GM12872 (cell line): Measurements from ENCODE around the gene VOPP1.

Experiments
- TF ChIP-seq, protein P1 (sequence below): IDR thresholded peaks from 3 replicates; pipeline ENCODE4 v1.5.1; 2011; ENCODE audit warnings: low read depth, mild to moderate bottlenecking, low read length, moderate library complexity; ENCODE audit not compliant: insufficient read depth

Gene VOPP1

GRCh38 chr7:55546814-55547213, 25.5 kb downstream of the VOPP1 start:
- TF ChIP-seq, protein P1, sequence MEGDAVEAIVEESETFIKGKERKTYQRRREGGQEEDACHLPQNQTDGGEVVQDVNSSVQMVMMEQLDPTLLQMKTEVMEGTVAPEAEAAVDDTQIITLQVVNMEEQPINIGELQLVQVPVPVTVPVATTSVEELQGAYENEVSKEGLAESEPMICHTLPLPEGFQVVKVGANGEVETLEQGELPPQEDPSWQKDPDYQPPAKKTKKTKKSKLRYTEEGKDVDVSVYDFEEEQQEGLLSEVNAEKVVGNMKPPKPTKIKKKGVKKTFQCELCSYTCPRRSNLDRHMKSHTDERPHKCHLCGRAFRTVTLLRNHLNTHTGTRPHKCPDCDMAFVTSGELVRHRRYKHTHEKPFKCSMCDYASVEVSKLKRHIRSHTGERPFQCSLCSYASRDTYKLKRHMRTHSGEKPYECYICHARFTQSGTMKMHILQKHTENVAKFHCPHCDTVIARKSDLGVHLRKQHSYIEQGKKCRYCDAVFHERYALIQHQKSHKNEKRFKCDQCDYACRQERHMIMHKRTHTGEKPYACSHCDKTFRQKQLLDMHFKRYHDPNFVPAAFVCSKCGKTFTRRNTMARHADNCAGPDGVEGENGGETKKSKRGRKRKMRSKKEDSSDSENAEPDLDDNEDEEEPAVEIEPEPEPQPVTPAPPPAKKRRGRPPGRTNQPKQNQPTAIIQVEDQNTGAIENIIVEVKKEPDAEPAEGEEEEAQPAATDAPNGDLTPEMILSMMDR, result no peak

GRCh38 chr7:55545496-55545895, 26.8 kb downstream of the VOPP1 start:
- TF ChIP-seq, protein P1, result no peak

DNA sequence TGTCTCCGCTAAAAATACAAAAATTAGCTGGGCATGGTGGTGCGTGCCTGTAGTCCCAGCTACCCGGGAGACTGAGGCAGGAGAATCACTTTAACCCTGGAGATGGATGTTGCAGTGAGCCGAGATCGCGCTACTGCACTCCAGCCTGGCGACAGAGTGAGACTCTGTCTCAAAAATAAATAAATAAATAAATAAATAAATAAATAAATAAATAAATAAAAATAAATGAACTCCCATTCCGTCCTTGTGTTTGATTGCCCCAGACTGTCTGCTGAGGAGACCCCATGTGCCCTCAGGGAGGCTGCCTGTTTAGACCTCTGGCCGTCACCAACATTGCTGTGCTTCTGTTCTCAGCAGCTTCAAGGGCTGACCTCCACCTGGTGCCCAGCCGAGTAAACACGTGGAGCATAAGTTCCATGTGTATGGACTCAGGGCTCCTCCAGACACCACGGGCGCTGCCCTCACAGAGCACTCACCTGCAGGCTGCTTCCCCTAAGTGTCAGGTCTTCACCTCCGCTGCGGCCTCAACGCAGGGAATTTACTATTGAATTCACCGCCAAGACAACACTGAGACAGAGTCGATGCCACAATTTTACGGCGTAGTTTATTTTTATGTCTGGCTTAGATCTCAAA, 32.0 kb downstream of the VOPP1 start:
- TF ChIP-seq, protein P1, result no peak

- TF ChIP-seq, protein P1, result no peak
Observed at GRCh38 chr7:55539380-55539779, 32.9 kb downstream of the VOPP1 start.

- TF ChIP-seq, protein P1, result no peak
Observed at GRCh38 chr7:55538538-55538937, 33.8 kb downstream of the VOPP1 start.

DNA sequence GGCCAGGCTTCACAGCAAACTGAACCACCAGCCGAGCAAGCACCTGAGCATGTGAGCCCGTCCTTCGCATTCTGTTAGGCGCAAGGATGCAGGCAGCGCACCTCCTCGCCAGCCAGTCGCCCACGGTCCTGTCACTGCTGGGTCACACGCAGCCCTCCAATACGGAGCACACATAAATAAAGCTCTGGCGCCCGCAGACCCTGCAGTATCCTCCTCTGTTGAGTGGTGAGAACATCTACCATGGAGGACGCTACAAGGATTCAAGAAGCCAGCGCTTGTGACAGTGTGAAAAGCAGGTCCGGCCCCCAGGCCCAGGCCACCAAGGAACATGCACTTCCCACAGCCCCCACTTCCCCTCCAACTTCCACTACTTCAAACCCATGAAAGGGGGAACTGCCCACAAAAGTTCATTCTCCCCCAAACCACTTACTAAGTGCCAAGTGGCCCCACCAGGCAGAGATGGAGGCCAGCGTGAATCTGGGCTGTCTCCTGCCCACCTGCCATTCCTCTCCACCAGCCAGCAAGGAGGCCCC, 34.8 kb downstream of the VOPP1 start:
- TF ChIP-seq, protein P1, result no peak

- TF ChIP-seq, protein P1, result peak; percentile 40; the same call in 1 of the 3 replicates
Observed at GRCh38 chr7:55536619-55537457, 35.5 kb downstream of the VOPP1 start.
